Limb (tissue), 2 donors: ENCODE results near the gene PNMA6A.
"Not testable (repeated sequence)": the region's sequence is repeated elsewhere in the genome, so short reads cannot be mapped to it uniquely, and the experiment has no call there.

Experiments used
- DNase-seq, 2 donors: peaks; one replicate each; pipeline ENCODE4 v3.0.0-alpha.2; 2016; ENCODE audit errors: extremely low spot score in 2 of 2

Gene PNMA6A

DNA sequence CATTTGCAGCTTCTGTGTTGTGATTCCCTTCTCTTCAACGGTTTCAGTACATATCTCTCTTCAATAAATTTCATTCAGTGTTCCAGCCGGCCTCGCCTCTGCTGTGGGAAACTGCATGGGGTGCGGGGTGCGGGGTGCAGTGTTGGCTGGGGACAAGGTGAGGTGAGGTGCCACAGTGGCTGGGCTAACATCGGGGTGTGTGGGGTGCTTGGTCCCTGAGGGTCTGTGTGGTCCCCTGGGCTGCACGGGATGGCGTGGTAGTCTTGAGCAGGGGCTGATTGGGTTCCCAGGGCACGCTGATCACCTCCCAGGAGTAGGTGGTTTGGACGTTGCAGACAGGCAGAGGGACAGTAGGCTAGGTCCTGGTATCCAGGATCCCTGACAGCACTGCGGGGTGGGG, 2.7 kb downstream of the PNMA6A start:
- DNase-seq, result no peak

DNA sequence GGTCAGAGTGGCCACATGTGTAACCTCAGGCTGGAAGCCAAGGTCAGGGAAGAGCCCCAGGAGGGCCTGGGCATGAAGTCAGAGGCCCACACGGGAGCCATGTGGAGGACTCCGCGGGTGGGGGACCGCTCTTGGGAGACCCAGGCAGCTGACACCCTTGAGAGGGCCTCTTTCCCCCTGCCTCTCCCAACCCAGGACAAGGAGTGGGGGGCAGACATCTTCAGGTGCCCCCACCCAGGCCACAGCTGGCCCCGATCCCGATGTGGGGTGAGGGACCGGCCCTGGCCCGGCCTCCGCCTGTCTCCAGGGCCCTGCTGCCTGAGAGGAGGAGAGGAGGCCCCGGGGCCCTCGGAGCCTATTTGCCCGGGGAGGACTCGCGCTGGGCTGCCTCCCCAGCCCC, 3.1 kb downstream of the PNMA6A start:
- DNase-seq, result no peak

DNA sequence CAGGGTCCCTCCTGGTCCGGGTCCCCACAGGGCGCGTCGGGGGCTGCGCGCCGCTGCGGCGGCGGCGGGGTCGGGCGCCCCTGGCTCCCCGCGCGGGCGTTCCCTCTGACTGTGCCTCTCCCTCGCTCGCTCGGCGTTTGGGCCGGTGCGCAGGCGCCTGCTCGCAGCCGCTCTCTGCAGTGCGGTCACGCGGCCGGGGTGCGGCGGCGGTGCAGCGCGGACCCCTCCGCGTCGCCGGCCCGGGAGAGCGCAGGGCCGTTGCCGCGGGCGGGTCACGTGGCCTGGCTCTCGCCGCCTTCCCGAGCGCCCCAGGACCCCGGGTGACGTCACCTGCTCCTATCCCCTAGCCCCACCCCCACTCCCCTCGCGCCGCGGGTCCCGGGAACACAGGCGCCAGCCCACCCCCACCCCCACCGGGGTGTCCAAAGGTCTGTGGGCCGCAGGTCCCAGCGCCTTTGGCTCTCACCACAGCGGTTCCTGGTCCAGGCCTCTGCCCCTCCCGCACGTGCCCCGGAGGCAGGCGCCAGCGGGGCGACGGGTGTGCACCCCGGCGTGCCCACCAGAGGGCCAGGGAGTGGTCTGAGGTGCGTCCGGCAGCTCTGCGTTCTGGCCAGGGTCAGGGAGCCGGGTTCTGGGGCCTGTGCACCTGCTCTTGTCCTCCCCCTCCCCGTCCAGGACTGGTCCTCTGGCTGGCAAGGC, 5.3 kb downstream of the PNMA6A start:
- DNase-seq, result not testable (repeated sequence)

DNA sequence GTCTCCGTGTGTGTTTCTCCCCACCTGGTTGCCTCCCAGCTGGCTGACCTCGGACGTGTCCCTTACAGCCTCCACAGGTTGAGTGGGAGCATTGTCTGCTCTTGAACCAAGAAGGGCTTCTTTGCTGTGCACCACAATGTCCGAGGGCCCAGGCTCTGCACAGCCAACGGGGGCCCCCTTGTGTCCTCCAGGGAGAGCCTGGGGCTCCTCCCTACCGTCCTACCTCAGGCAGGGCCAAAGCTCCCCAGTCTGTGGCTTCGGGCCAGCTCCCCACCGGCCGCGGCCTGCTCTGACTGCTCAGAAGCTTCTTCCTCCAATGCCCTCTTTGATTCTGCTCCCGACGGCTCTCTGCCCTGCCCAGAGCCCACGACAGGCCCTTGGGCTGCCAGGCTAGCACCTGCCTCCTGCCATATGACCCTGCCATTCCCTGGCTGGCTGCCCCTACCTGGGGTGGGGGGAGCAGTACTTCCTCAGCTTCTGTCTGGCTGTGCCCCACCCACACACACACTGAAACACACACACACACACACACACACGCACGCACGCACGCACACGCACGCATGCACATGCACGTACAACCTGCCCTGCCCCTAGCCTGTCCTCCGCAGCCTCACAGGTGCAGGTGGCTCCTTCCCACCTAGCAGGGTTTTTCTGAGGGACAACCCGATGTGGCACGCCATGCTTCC, 11.1 kb downstream of the PNMA6A start:
- not testable (repeated sequence) for DNase-seq

DNA sequence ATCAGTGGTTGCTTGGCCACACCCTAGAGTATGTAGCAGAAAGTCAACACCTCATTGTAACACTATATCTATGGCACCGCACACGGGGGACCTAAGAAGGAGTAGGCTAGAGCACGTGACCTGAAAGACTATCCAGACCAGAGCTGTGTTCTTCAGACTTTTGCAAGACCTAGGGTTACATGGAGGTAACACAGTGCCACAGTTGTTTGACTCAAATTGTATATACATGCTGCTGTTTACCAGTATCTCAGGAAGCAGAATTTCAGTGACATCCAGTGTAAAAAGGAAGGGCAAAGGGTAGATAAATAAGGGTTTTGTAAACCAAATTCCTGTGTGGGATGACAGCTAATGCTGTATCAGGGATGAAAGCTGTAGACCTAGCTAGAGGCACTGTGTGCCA, 30.2 kb downstream of the PNMA6A start:
- no peak for DNase-seq

DNA sequence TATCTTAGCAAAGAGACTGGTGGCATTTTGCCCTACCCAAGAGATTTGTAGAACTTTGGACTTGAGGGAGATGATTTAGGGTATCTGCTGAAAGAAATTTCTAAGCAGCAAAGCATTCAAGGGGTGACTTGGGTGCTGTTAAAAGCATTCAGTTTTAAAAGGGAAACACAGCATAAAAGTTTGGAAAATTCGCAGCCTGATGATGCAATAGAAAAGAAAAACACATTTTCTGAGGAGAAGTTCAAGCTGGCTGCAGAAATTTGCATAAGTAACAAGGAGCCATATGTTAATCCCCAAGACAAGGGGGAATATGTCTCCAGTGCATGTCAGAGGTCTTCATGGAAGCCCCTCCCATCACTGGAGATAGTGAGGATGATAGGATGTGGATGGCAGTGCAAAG, 32.7 kb downstream of the PNMA6A start:
- DNase-seq, result not testable (repeated sequence)

DNA sequence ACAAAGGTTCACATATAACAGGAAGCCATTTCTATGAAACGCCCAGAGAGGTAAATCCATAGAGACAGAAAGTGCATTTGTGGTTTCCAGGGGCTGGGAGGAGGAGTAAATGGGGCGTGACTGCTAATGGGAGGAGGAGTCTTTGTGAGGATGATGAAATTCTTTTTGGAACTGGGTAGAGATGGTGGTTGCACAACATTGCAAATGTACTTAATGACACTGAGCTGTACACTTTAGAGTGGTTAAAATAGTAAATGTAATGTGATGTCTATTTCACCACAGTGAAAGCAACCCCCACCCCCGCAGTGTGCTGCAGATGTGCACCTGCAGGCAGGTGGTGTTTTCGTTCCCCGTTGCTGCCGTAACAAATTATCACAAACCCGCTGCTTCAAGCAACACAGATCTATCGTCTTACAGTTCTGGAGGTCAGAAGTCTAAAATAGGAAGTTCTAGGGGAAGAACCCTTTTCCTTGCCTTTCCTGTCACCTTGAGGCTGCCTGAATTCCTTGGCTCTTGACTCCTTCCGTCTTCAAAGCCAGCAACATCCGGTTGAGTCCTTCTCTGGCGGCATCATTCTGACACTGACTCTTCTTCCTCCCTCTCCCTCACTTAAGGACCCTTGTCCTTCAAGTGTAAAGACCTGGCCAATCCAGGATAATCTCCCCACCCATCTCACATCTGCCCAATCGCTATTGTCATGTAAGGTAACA, 34.0 kb downstream of the PNMA6A start:
- not testable (repeated sequence) for DNase-seq

DNA sequence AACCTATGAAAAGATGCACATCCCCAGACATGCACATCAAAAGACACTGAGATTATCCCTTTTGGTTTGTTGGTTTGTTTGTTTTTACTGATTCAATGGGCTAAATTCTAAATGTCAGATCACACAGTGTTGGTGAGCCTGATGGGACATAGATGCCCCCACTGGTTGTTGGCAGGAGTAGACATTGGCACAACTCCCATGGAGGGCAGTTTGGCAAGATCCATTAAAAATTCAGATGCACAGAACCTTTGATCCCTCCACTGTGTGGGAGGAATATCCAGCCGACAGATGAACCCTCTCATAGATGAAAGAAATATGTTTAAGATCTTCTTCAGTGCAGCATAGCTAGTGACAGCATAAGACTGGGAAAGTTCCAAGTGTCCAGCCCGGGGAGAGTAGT, 38.5 kb downstream of the PNMA6A start:
- not testable (repeated sequence) for DNase-seq

DNA sequence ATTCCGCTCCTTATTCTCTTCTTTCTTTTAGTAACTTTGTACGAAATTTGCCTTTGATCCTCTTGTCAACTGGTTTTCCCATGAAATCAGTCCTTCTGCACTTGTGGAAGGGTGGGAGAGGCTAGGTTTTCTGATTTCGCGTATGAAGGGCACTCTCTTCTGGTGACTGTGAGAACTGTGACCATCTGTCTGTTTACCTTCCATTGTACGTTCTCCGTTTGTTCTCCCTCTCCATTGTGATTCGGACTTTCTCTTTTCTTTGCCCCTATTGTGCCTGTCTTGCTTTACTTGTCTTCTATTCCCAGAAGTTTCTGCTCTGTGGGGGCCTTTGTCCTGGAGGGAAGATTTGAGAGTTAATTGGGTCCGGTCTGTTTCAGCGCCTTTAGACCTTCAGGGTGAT, 41.6 kb downstream of the PNMA6A start:
- not testable (repeated sequence) for DNase-seq

DNA sequence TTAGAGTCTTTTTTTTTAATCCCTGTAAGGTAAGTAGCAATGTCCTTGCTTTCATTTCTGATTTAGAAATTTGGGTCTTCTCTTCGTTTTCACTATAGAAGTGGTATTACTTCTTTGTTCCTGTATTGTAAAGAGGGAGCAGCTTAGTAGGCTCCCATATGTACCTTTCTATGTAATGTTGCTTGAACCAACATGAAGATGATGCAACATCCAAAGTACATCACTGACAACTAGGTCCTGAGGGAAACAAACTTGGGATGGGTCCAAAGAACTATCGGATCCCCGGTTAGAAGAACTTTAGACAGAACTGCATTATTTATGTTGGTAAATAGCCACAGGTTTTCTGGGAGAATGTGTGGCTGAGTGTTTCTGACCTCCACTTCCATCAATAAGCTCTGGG, 45.5 kb downstream of the PNMA6A start:
- DNase-seq, result not testable (repeated sequence)

DNA sequence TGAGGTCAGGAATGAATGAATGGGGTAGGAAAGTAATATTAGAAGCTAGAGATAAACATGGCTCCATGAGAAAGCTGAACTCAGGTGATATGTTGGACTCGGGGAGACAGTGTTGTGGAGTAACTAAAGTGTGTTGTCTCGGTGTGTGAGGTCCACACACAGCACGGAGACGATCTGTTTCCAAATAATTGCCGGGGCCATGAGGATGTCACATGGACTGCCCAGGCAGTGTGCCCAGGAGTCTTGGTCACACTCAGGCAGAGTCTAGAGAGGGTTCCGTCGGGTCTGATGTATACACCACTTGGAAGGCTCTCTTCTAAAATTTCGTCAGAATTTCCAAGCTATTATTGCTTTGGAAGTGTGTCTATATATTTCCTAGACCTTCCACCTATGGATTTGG, 48.0 kb downstream of the PNMA6A start:
- not testable (repeated sequence) for DNase-seq

DNA sequence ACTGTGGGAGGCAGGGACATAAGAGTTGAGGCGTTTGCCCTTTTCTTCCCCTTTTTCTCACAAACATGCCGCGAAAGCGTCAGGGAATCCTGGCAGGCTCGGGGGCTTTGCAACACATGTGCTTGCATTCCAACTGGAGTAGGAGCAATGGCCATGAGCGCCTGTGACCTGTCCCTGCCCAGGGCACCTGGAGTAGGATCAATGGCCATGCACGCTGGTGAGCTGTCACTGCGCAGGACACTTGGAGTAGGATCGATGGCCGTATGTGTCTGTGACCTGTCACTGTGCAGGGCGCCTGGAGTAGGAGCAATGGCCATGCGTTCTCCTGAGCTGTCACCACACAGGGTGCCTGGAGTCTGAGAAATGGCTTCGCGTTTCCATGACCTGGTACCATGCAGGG, 51.2 kb downstream of the PNMA6A start:
- DNase-seq, result not testable (repeated sequence)
